Effector memory CD8-positive, alpha-beta T cell (primary cell): Measurements from ENCODE around the gene PHYKPL.
"Not testable (repeated sequence)": the region's sequence is repeated elsewhere in the genome, so short reads cannot be mapped to it uniquely, and the experiment has no call there.

Experiments
- ATAC-seq: fragments of 150-1000 bp; cut with Tn5 transposase; replicated peaks from 2 replicates; pipeline ENCODE4 v1.10.0; 2021; ENCODE audit warnings: mild to moderate bottlenecking, moderate library complexity
- DNase-seq, 3 experiments: peaks; one replicate each; pipeline ENCODE4 v3.0.0; 2021
- H3K27ac Mint-ChIP-seq, 2 donors: one replicate each; pipeline ENCODE4 v1.8.0; 2022; ENCODE audit warnings: mild to moderate bottlenecking in 2 of 2, mixed read lengths in 2 of 2, moderate library complexity in 2 of 2
- H3K27me3 Mint-ChIP-seq, 2 donors: one replicate each; pipeline ENCODE4 v1.8.0; 2022; ENCODE audit warnings: mixed read lengths in 2 of 2
- H3K36me3 Mint-ChIP-seq: one replicate; pipeline ENCODE4 v1.8.0; 2022; ENCODE audit warnings: mild to moderate bottlenecking, moderate library complexity, mixed read lengths; ENCODE audit not compliant: insufficient read depth
- H3K4me1 Mint-ChIP-seq, 2 donors: one replicate each; pipeline ENCODE4 v1.8.0; 2022; ENCODE audit warnings: low read depth in 2 of 2, mixed read lengths in 2 of 2
- H3K4me3 Mint-ChIP-seq, 2 donors: one replicate each; pipeline ENCODE4 v1.8.0; 2022; ENCODE audit warnings: mild to moderate bottlenecking in 2 of 2, mixed read lengths in 2 of 2, moderate library complexity in 2 of 2
- H3K9me3 Mint-ChIP-seq, 2 donors: one replicate each; pipeline ENCODE4 v1.8.0; 2022; ENCODE audit warnings: mixed read lengths in 2 of 2

PHYKPL gene

GRCh38 chr5:178202541-178202940 lies 30.1 kb downstream of the PHYKPL start:
- DNase-seq, result no peak
- Mint-ChIP-seq H3K4me3 (peak overlapping the region; percentile 31 to 55), H3K4me1 (peaks cover 13 to 23% of the 10 kb centered on the region in 2 donors), H3K9me3 (no peaks in the 10 kb centered on the region), H3K27me3 (no peaks in the 10 kb centered on the region), H3K27ac (no peak overlapping the region), H3K36me3 (peaks cover 28% of the 10 kb centered on the region)
- no peak for ATAC-seq

- ATAC-seq (no peak), DNase-seq (no peak)
- peaks cover 21% of the 10 kb centered on the region for H3K36me3 Mint-ChIP-seq
- peaks cover 13 to 19% of the 10 kb centered on the region in 2 donors for H3K4me1 Mint-ChIP-seq
- no peak overlapping the region for H3K27ac Mint-ChIP-seq
- no peak overlapping the region for H3K4me3 Mint-ChIP-seq
- H3K27me3 Mint-ChIP-seq, result no peaks in the 10 kb centered on the region
- H3K9me3 Mint-ChIP-seq, result no peaks in the 10 kb centered on the region
These were observed 30.7 kb downstream of the PHYKPL start for GRCh38 chr5:178201927-178202235.

- Mint-ChIP-seq H3K4me3 (no peak overlapping the region), H3K9me3 (no peaks in the 10 kb centered on the region), H3K36me3 (peaks cover 16% of the 10 kb centered on the region), H3K4me1 (peaks cover 10 to 15% of the 10 kb centered on the region in 2 donors), H3K27me3 (no peaks in the 10 kb centered on the region), H3K27ac (no peak overlapping the region)
- no peak for ATAC-seq
- no peak for DNase-seq
These were observed 31.2 kb downstream of the PHYKPL start for GRCh38 chr5:178201221-178201926.

GRCh38 chr5:178199581-178200434 lies 32.8 kb downstream of the PHYKPL start:
- no peaks in the 10 kb centered on the region for H3K9me3 Mint-ChIP-seq
- H3K4me3 Mint-ChIP-seq, result no peak overlapping the region
- H3K4me1 Mint-ChIP-seq, result peaks cover 5 to 10% of the 10 kb centered on the region in 2 donors
- ATAC-seq, result no peak
- no peaks in the 10 kb centered on the region for H3K27me3 Mint-ChIP-seq
- no peak for DNase-seq
- peaks cover 6% of the 10 kb centered on the region for H3K36me3 Mint-ChIP-seq
- H3K27ac Mint-ChIP-seq, result no peak overlapping the region

- no peak for DNase-seq
- no peak for ATAC-seq
- H3K9me3 Mint-ChIP-seq, result no peaks in the 10 kb centered on the region
These were observed 33.9 kb downstream of the PHYKPL start for GRCh38 chr5:178198706-178199105.

GRCh38 chr5:178198151-178198550 lies 34.5 kb downstream of the PHYKPL start:
- not testable (repeated sequence) for H3K27ac Mint-ChIP-seq, DNase-seq, H3K36me3 Mint-ChIP-seq, H3K4me3 Mint-ChIP-seq, ATAC-seq, H3K27me3 Mint-ChIP-seq, H3K9me3 Mint-ChIP-seq
- peaks cover 15 to 22% of the 10 kb centered on the region in 2 donors for H3K4me1 Mint-ChIP-seq

More at GRCh38 chr5:178198706-178199105, 33.9 kb downstream of the PHYKPL start:
- Mint-ChIP-seq H3K36me3 (no peaks in the 10 kb centered on the region), H3K4me3 (no peak overlapping the region), H3K27ac (no peak overlapping the region), H3K4me1 (peaks cover 10 to 17% of the 10 kb centered on the region in 2 donors), H3K27me3 (no peaks in the 10 kb centered on the region)

- Mint-ChIP-seq H3K9me3 (no peaks in the 10 kb centered on the region), H3K36me3 (no peaks in the 10 kb centered on the region), H3K27me3 (no peaks in the 10 kb centered on the region), H3K4me3 (no peak overlapping the region), H3K27ac (no peak overlapping the region), H3K4me1 (peaks cover 22 to 31% of the 10 kb centered on the region in 2 donors)
- ATAC-seq (no peak), DNase-seq (no peak)
These were observed 35.6 kb downstream of the PHYKPL start for GRCh38 chr5:178196986-178197385.

GRCh38 chr5:178196281-178196812 lies 36.3 kb downstream of the PHYKPL start:
- no peaks in the 10 kb centered on the region for H3K9me3 Mint-ChIP-seq
- H3K4me1 Mint-ChIP-seq, result peaks cover 22 to 31% of the 10 kb centered on the region in 2 donors
- no peak overlapping the region for H3K27ac Mint-ChIP-seq
- ATAC-seq (no peak), DNase-seq (no peak)
- H3K36me3 Mint-ChIP-seq, result no peaks in the 10 kb centered on the region
- H3K4me3 Mint-ChIP-seq, result no peak overlapping the region
- H3K27me3 Mint-ChIP-seq, result no peaks in the 10 kb centered on the region

GRCh38 chr5:178194026-178194425 lies 38.6 kb downstream of the PHYKPL start:
- DNase-seq, result no peak

DNA sequence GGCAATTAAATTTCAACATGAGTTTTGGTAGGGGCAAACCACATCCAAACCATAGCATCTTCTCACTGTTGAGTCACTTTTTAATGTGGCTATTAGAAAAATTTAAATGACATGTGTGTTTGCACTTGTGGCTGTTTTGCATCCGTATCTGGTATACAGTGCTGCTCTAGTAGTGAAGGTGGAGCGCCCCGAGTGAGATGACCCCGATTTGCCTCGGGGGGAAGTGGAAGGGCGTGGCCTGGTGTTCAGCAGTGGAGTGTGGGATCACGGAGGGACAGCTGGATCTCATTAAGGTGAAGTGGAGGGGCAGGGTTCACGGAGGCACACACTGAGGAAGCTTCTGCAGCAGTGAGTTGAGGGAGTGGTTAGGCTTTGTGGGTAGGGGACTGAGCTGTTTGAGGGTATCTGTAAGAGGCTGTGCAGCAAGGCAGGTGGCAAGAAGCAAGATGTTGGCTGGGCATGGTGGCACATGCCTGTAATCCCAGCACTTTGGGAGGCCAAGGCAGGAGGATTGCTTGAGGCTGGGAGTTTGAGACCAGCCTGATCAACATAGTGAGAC lies 39.3 kb downstream of the PHYKPL start:
- ATAC-seq, result peak; percentile 80

More at GRCh38 chr5:178194026-178194425, 38.6 kb downstream of the PHYKPL start:
- no peaks in the 10 kb centered on the region for H3K27me3 Mint-ChIP-seq
- H3K27ac Mint-ChIP-seq, result peak overlapping the region in 1 of 2 donors; percentile 63
- no peaks in the 10 kb centered on the region for H3K36me3 Mint-ChIP-seq
- H3K4me3 Mint-ChIP-seq, result peak overlapping the region; percentile 55 to 68
- peaks cover 22 to 31% of the 10 kb centered on the region in 2 donors for H3K4me1 Mint-ChIP-seq
- no peaks in the 10 kb centered on the region for H3K9me3 Mint-ChIP-seq
- peak; percentile 64 for ATAC-seq

DNA sequence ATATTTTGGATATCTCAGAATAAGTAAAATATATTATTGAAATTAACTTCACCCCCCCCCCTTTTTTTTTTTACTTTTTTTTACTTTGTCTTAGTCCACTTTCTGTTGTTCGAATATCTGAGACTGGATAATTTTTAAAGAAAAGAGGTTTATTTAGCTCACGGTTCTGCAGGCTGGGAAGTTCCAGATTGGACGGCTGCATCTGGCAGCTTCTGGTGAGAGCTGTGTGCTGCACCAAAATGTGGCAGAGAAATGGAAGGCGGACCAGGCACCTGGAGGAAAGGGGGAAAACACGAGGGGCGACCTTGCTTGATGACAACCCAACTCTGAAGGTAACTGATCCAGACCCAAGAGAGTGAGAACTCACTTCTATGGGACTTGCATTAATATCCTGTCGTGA lies 39.8 kb downstream of the PHYKPL start:
- peaks cover 22 to 31% of the 10 kb centered on the region in 2 donors for H3K4me1 Mint-ChIP-seq
- ATAC-seq (no peak), DNase-seq (no peak)
- H3K4me3 Mint-ChIP-seq, result peak overlapping the region; percentile 68
- H3K27me3 Mint-ChIP-seq, result peaks cover 0 to 10% of the 10 kb centered on the region in 2 donors
- peaks cover 3% of the 10 kb centered on the region for H3K36me3 Mint-ChIP-seq
- peak overlapping the region; percentile 11 to 45 for H3K27ac Mint-ChIP-seq
- H3K9me3 Mint-ChIP-seq, result no peaks in the 10 kb centered on the region

More for the DNA sequence above, 39.3 kb downstream of the PHYKPL start:
- peak in 2 of 3 experiments; percentile 18 to 21 for DNase-seq
- Mint-ChIP-seq H3K36me3 (peaks cover 1% of the 10 kb centered on the region), H3K4me1 (peaks cover 22 to 31% of the 10 kb centered on the region in 2 donors), H3K27me3 (peaks cover 0 to 6% of the 10 kb centered on the region in 2 donors), H3K27ac (peak overlapping the region; percentile 11 to 45), H3K9me3 (no peaks in the 10 kb centered on the region), H3K4me3 (peak overlapping the region; percentile 68)

- peaks cover 3% of the 10 kb centered on the region for H3K36me3 Mint-ChIP-seq
- H3K27me3 Mint-ChIP-seq, result peaks cover 0 to 10% of the 10 kb centered on the region in 2 donors
- H3K4me3 Mint-ChIP-seq, result peak overlapping the region; percentile 9 to 43
- no peaks in the 10 kb centered on the region for H3K9me3 Mint-ChIP-seq
- ATAC-seq (no peak), DNase-seq (no peak)
- H3K4me1 Mint-ChIP-seq, result peaks cover 22 to 31% of the 10 kb centered on the region in 2 donors
- peak overlapping the region in 1 of 2 donors; percentile 45 for H3K27ac Mint-ChIP-seq
These were observed 40.4 kb downstream of the PHYKPL start for GRCh38 chr5:178192244-178192643.

GRCh38 chr5:178191661-178192060 lies 40.9 kb downstream of the PHYKPL start:
- no peaks in the 10 kb centered on the region for H3K9me3 Mint-ChIP-seq
- H3K4me3 Mint-ChIP-seq, result no peak overlapping the region
- H3K4me1 Mint-ChIP-seq, result peaks cover 22 to 31% of the 10 kb centered on the region in 2 donors
- ATAC-seq (no peak), DNase-seq (no peak)
- peaks cover 3% of the 10 kb centered on the region for H3K36me3 Mint-ChIP-seq
- H3K27me3 Mint-ChIP-seq, result peaks cover 0 to 10% of the 10 kb centered on the region in 2 donors
- no peak overlapping the region for H3K27ac Mint-ChIP-seq
